Measurements from ENCODE around the gene MARK2. TPM values are rescaled to one million over a fixed set of nuclear protein-coding genes. Genes with fewer than 3 reads are reported as not detected.

Gene MARK2
- total and polyA plus RNA-seq, 8 donors = 11.7 to 30.8 (median 21.1) TPM

GRCh38 chr11:63901660-63902059 lies 62.8 kb downstream of the MARK2 start:
- 78 to 79% methylated on average over 3 of the region's 3 CpGs for WGBS, 2 donors
- Histone ChIP-seq H3K27ac (no peak overlapping the region), H3K36me3 (peaks cover 24 to 74% (median 58%) of the 10 kb centered on the region in 3 donors), H3K9me3 (no peaks in the 10 kb centered on the region), H3K4me3 (no peak overlapping the region), H3K27me3 (no peaks in the 10 kb centered on the region), H3K4me1 (peaks cover 0 to under 1% (median under 1%) of the 10 kb centered on the region in 3 donors)
- intact Hi-C loops (cut with DNase I) = loop anchor here in 1 of 3 donors (10.0 kb wide), 1 partner anchor 67 kb away; the partner anchor contains the start of gene MARK2
- TF ChIP-seq, protein P1, sequence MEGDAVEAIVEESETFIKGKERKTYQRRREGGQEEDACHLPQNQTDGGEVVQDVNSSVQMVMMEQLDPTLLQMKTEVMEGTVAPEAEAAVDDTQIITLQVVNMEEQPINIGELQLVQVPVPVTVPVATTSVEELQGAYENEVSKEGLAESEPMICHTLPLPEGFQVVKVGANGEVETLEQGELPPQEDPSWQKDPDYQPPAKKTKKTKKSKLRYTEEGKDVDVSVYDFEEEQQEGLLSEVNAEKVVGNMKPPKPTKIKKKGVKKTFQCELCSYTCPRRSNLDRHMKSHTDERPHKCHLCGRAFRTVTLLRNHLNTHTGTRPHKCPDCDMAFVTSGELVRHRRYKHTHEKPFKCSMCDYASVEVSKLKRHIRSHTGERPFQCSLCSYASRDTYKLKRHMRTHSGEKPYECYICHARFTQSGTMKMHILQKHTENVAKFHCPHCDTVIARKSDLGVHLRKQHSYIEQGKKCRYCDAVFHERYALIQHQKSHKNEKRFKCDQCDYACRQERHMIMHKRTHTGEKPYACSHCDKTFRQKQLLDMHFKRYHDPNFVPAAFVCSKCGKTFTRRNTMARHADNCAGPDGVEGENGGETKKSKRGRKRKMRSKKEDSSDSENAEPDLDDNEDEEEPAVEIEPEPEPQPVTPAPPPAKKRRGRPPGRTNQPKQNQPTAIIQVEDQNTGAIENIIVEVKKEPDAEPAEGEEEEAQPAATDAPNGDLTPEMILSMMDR (IDR thresholded peaks at IDR 0.05) = no peak
- DNase-seq = no peak
- no peak for FAIRE-seq
- ATAC-seq = no peak

GRCh38 chr11:63903884-63904283 lies 65.0 kb downstream of the MARK2 start:
- Histone ChIP-seq H3K9me3 (no peaks in the 10 kb centered on the region), H3K4me1 (no peaks in the 10 kb centered on the region), H3K27ac (no peak overlapping the region), H3K36me3 (peaks cover 26 to 76% (median 52%) of the 10 kb centered on the region in 3 donors), H3K4me3 (no peak overlapping the region), H3K27me3 (no peaks in the 10 kb centered on the region)
- intact Hi-C loops (cut with DNase I) = loop anchor here in 1 of 3 donors (10.0 kb wide), 1 partner anchor 69 kb away; the partner anchor contains the start of gene MARK2
- FAIRE-seq (no peak), DNase-seq (no peak), ATAC-seq (no peak)
- WGBS, 2 donors = 95 to 96% methylated on average over 14 of the region's 14 CpGs
- TF ChIP-seq, protein P1 (IDR thresholded peaks at IDR 0.05) = no peak

DNA sequence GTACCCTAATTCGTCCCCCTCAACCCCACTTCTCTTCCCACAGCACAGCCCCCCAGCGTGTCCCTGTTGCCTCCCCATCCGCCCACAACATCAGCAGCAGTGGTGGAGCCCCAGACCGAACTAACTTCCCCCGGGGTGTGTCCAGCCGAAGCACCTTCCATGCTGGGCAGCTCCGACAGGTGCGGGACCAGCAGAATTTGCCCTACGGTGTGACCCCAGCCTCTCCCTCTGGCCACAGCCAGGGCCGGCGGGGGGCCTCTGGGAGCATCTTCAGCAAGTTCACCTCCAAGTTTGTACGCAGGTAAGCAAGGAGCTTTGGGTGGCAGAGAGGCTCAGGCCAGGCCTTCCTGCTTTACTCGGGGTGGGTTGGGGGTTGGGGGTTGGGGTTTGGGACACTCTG lies 65.8 kb downstream of the MARK2 start:
- TF ChIP-seq, protein P1 (IDR thresholded peaks at IDR 0.05) = no peak
- no peak for ATAC-seq
- no peak for DNase-seq
- no peak for FAIRE-seq
- H3K27me3 ChIP-seq = no peaks in the 10 kb centered on the region
- no peaks in the 10 kb centered on the region for H3K9me3 ChIP-seq
- intact Hi-C loops (cut with DNase I) = loop anchor here in 1 of 3 donors (10.0 kb wide), 1 partner anchor 70 kb away; the partner anchor contains the start of gene MARK2
- H3K4me1 ChIP-seq = no peaks in the 10 kb centered on the region
- peaks cover 26 to 71% (median 45%) of the 10 kb centered on the region in 3 donors for H3K36me3 ChIP-seq
- H3K4me3 ChIP-seq = no peak overlapping the region
- 91 to 95% methylated on average over 13 of the region's 13 CpGs for WGBS, 2 donors
- H3K27ac ChIP-seq = no peak overlapping the region

DNA sequence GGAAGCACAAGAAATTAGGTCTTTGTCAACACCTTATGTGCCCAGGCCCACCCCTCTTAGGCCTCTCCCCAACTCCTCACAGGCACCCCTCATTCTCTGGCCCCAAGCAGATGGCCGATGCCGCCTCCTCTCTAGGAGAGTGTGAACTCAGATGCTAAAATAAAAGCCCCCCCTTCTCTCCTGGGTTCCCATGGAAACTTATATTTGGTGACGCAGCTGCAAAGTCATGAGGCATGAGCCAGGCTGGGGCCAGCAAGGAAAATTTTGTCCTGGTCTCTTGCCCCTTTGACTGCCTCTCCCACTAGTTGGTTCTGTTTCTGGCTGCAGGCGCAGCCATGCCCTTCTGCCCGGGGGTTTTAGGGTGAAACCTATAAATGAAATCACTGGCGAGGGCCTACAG lies 66.3 kb downstream of the MARK2 start:
- Histone ChIP-seq H3K27me3 (no peaks in the 10 kb centered on the region), H3K27ac (no peak overlapping the region), H3K9me3 (no peaks in the 10 kb centered on the region), H3K4me1 (no peaks in the 10 kb centered on the region), H3K4me3 (no peak overlapping the region), H3K36me3 (peaks cover 23 to 66% (median 41%) of the 10 kb centered on the region in 3 donors)
- WGBS, 2 donors = 88 to 89% methylated on average over 6 of the region's 6 CpGs
- intact Hi-C loops (cut with DNase I) = loop anchor here in 1 of 3 donors (10.0 kb wide), 1 partner anchor 70 kb away; the partner anchor contains the start of gene MARK2
- DNase-seq (no peak), ATAC-seq (no peak), FAIRE-seq (no peak)
- TF ChIP-seq, protein P1 (IDR thresholded peaks at IDR 0.05) = no peak

GRCh38 chr11:63906087-63906486 lies 67.2 kb downstream of the MARK2 start:
- Histone ChIP-seq H3K27ac (no peak overlapping the region), H3K4me3 (no peak overlapping the region), H3K36me3 (peaks cover 15 to 57% (median 33%) of the 10 kb centered on the region in 3 donors), H3K9me3 (no peaks in the 10 kb centered on the region), H3K4me1 (no peaks in the 10 kb centered on the region), H3K27me3 (no peaks in the 10 kb centered on the region)
- TF ChIP-seq, protein P1 (IDR thresholded peaks at IDR 0.05) = no peak
- intact Hi-C loops (cut with DNase I) = loop anchor here in 1 of 3 donors (10.0 kb wide), 1 partner anchor 71 kb away; the partner anchor contains the start of gene MARK2
- no peak for DNase-seq
- no peak for ATAC-seq
- no peak for FAIRE-seq
- WGBS, 2 donors = 93 to 94% methylated on average over 4 of the region's 4 CpGs

Measured in pancreas (tissue), 10 donors.